ENCODE results near the gene ZMIZ1. TPM values are rescaled to one million over a fixed set of nuclear protein-coding genes. Genes with fewer than 3 reads are reported as not detected.

The ZMIZ1 gene
- total RNA-seq, 1 experiment from 2014 or later = 34.2 TPM

- no peak for DNase-seq (ENCODE audit: low read depth, low spot score)
- BruUV-seq (replicated peaks) = no TSS peak
- no peak overlapping the region for H3K27ac ChIP-seq (ENCODE audit: low read length)
- H3K9me3 ChIP-seq (ENCODE audit: control insufficient read depth, insufficient read depth, low read depth, low read length) = no peaks in the 10 kb centered on the region
- H3K4me1 ChIP-seq (ENCODE audit: control insufficient read depth, insufficient read depth, low read length) = peaks cover 4% of the 10 kb centered on the region
- ChIA-PET POLR2A (no interaction called here), CTCF (no interaction called here)
- in situ Hi-C loops (cut with HindIII; ENCODE audit: low pct_unique_long_range_greater_than_20kb, low sequenced_read_pairs) (no loop called here), intact Hi-C loops (cut with micrococcal nuclease; ENCODE audit: unreplicated experiment) (no loop called here)
- TF ChIP-seq REST (IDR thresholded peaks at IDR 0.05; ENCODE audit: insufficient read depth in 1 of 2, low read depth in 2 of 2, low read length in 1 of 2) (no peak), CTCF (IDR thresholded peaks at IDR 0.05) (no peak), TCF7L2 (IDR thresholded peaks at IDR 0.05; ENCODE audit: low read depth, low read length) (no peak), SIN3A (IDR thresholded peaks at IDR 0.05; ENCODE audit: borderline replicate concordance, insufficient read depth, low read depth, low read length) (no peak), POLR2AphosphoS5 (IDR thresholded peaks at IDR 0.05; ENCODE audit: low read depth, low read length) (no peak)
- no peaks in the 10 kb centered on the region for H3K36me3 ChIP-seq (ENCODE audit: control insufficient read depth, insufficient read depth, low read length)
- H3K4me3 ChIP-seq (ENCODE audit: low read depth in 2 of 2, low read length in 2 of 2) = no peak overlapping the region
- H3K27me3 ChIP-seq (ENCODE audit: control insufficient read depth, insufficient read depth, low read length) = no peaks in the 10 kb centered on the region
- no peak for ATAC-seq
These were observed 179.8 kb downstream of the ZMIZ1 start for GRCh38 chr10:79248341-79249185.

GRCh38 chr10:79249186-79250121 is 180.7 kb downstream of the ZMIZ1 start:
- Histone ChIP-seq H3K36me3 (ENCODE audit: control insufficient read depth, insufficient read depth, low read length) (no peaks in the 10 kb centered on the region), H3K4me3 (ENCODE audit: low read depth in 2 of 2, low read length in 2 of 2) (no peak overlapping the region), H3K27ac (ENCODE audit: low read length) (no peak overlapping the region), H3K27me3 (ENCODE audit: control insufficient read depth, insufficient read depth, low read length) (no peaks in the 10 kb centered on the region), H3K4me1 (ENCODE audit: control insufficient read depth, insufficient read depth, low read length) (peaks cover 4% of the 10 kb centered on the region), H3K9me3 (ENCODE audit: control insufficient read depth, insufficient read depth, low read depth, low read length) (no peaks in the 10 kb centered on the region)
- no peak for DNase-seq (ENCODE audit: low read depth, low spot score)
- no peak for ATAC-seq
- in situ Hi-C loops (cut with HindIII; ENCODE audit: low pct_unique_long_range_greater_than_20kb, low sequenced_read_pairs) (no loop called here), intact Hi-C loops (cut with micrococcal nuclease; ENCODE audit: unreplicated experiment) (no loop called here)
- no TSS peak for BruUV-seq (replicated peaks)
- ChIA-PET POLR2A (no interaction called here), CTCF (no interaction called here)
- TF ChIP-seq CTCF (IDR thresholded peaks at IDR 0.05) (no peak), TCF7L2 (IDR thresholded peaks at IDR 0.05; ENCODE audit: low read depth, low read length) (no peak), REST (IDR thresholded peaks at IDR 0.05; ENCODE audit: insufficient read depth in 1 of 2, low read depth in 2 of 2, low read length in 1 of 2) (no peak), POLR2AphosphoS5 (IDR thresholded peaks at IDR 0.05; ENCODE audit: low read depth, low read length) (no peak), SIN3A (IDR thresholded peaks at IDR 0.05; ENCODE audit: borderline replicate concordance, insufficient read depth, low read depth, low read length) (no peak)
